HG03064 (cell line): ENCODE measurements around the gene COL28A1.
"Not testable (repeated sequence)": the region's sequence is repeated elsewhere in the genome, so short reads cannot be mapped to it uniquely, and the experiment has no call there.

ENCODE experiments used
- ATAC-seq: cut with Tn5 transposase; IDR thresholded peaks from one replicate; pipeline ENCODE4 v1.9.1; 2021; ENCODE audit warnings: low read depth; ENCODE audit not compliant: unreplicated experiment

The COL28A1 gene

GRCh38 chr7:7562736-7563135, 27.1 kb upstream of the COL28A1 start:
- no peak for ATAC-seq

GRCh38 chr7:7561591-7561990, 25.9 kb upstream of the COL28A1 start:
- not testable (repeated sequence) for ATAC-seq

GRCh38 chr7:7557252-7557651, 21.6 kb upstream of the COL28A1 start:
- ATAC-seq = no peak

- no peak for ATAC-seq
Measured at GRCh38 chr7:7556852-7557251, 21.2 kb upstream of the COL28A1 start.

- ATAC-seq = no peak
Measured at GRCh38 chr7:7554649-7555575, 19.2 kb upstream of the COL28A1 start.

- no peak for ATAC-seq
Measured at GRCh38 chr7:7554021-7554432, 18.4 kb upstream of the COL28A1 start.

- no peak for ATAC-seq
Measured at GRCh38 chr7:7553386-7553785, 17.7 kb upstream of the COL28A1 start.

- ATAC-seq = no peak
Measured at GRCh38 chr7:7552199-7552598, 16.5 kb upstream of the COL28A1 start.

GRCh38 chr7:7550663-7551062, 15.0 kb upstream of the COL28A1 start:
- ATAC-seq = no peak

GRCh38 chr7:7548407-7548806, 12.7 kb upstream of the COL28A1 start:
- no peak for ATAC-seq

GRCh38 chr7:7542251-7542835, 6.7 kb upstream of the COL28A1 start:
- no peak for ATAC-seq

- no peak for ATAC-seq
Measured at GRCh38 chr7:7539711-7540110, 4.0 kb upstream of the COL28A1 start.

GRCh38 chr7:7539152-7539551, 3.5 kb upstream of the COL28A1 start:
- no peak for ATAC-seq

- no peak for ATAC-seq
Measured at GRCh38 chr7:7537711-7538110, 2.0 kb upstream of the COL28A1 start.

- ATAC-seq = no peak
Measured at GRCh38 chr7:7536396-7537019, 835 bp upstream of the COL28A1 start.

- ATAC-seq = no peak
Measured at GRCh38 chr7:7533831-7534430, 1.7 kb downstream of the COL28A1 start.

GRCh38 chr7:7529328-7529727, 6.3 kb downstream of the COL28A1 start:
- ATAC-seq = no peak

GRCh38 chr7:7527047-7527446, 8.6 kb downstream of the COL28A1 start:
- ATAC-seq = no peak

- no peak for ATAC-seq
Measured at GRCh38 chr7:7526006-7526405, 9.7 kb downstream of the COL28A1 start.

- no peak for ATAC-seq
Measured at GRCh38 chr7:7524121-7524520, 11.6 kb downstream of the COL28A1 start.

GRCh38 chr7:7522421-7522820, 13.3 kb downstream of the COL28A1 start:
- no peak for ATAC-seq
